Neural cell (in vitro differentiated cells): ENCODE results near the gene STAT2. TPM values are rescaled to one million over a fixed set of nuclear protein-coding genes. Genes with fewer than 3 reads are reported as not detected.

Experiments
- H2AFZ ChIP-seq: fragments of 200-600, 300-800 bp; sonication (generic), shearing (Covaris generic); 2 replicates; pipeline ENCODE4 v1.6.0; 2014; ENCODE audit warnings: low read depth, mild to moderate bottlenecking, antibody characterized with exemption, low read length, moderate library complexity
- H3F3A ChIP-seq: fragments of 200-600 bp; shearing (Covaris generic); 2 replicates; pipeline ENCODE4 v1.6.1; 2016; ENCODE audit warnings: mild to moderate bottlenecking, moderate library complexity, mixed read lengths, antibody characterized with exemption, low read length; ENCODE audit not compliant: insufficient read depth, poor library complexity, severe bottlenecking
- H3K27ac ChIP-seq: fragments of 200-600, 300-800 bp; sonication (generic), shearing (Covaris generic); 2 replicates; pipeline ENCODE4 v1.5.1; 2014; ENCODE audit warnings: mild to moderate bottlenecking, low read length, moderate library complexity
- H3K27me3 ChIP-seq: fragments of 300-800, 200-600 bp; sonication (generic), shearing (Covaris generic); 2 replicates; pipeline ENCODE4 v1.6.0; 2014; ENCODE audit warnings: mild to moderate bottlenecking, low read depth, low read length, moderate library complexity; ENCODE audit not compliant: insufficient read depth
- H3K36me3 ChIP-seq: fragments of 300-800, 200-600 bp; sonication (generic), shearing (Covaris generic); 2 replicates; pipeline ENCODE4 v1.5.1; 2014; ENCODE audit warnings: mild to moderate bottlenecking, antibody characterized with exemption, low read length, moderate library complexity; ENCODE audit not compliant: insufficient read depth
- H3K4me2 ChIP-seq: fragments of 300-800, 200-600 bp; sonication (generic), shearing (Covaris generic); 2 replicates; pipeline ENCODE4 v1.6.0; 2014; ENCODE audit warnings: mild to moderate bottlenecking, low read length
- H3K4me3 ChIP-seq: fragments of 300-800, 200-600 bp; sonication (generic), shearing (Covaris generic); 2 replicates; pipeline ENCODE4 v1.5.1; 2014; ENCODE audit warnings: mild to moderate bottlenecking, low read length, moderate library complexity
- H3K79me2 ChIP-seq: fragments of 200-600 bp; shearing (Covaris generic); replicated peaks from 2 replicates; pipeline ENCODE4 v1.6.0; 2014; ENCODE audit warnings: mild to moderate bottlenecking, low read length, moderate library complexity; ENCODE audit not compliant: insufficient read depth
- H3K9ac ChIP-seq: fragments of 300-800, 200-600 bp; sonication (generic), shearing (Covaris generic); 2 replicates; pipeline ENCODE4 v1.6.1; 2016; ENCODE audit warnings: mild to moderate bottlenecking, low read length, mixed read lengths
- H3K9me2 ChIP-seq: fragments of 200-600 bp; shearing (Covaris generic); 2 replicates; pipeline ENCODE4 v1.6.1; 2016; ENCODE audit warnings: mild to moderate bottlenecking, low read length, mixed read lengths; ENCODE audit not compliant: insufficient read depth
- H3K9me3 ChIP-seq: fragments of 200-600, 300-800 bp; sonication (generic), shearing (Covaris generic); 2 replicates; pipeline ENCODE4 v1.6.1; 2016; ENCODE audit warnings: mild to moderate bottlenecking, mixed run types, low read length, moderate library complexity, mixed read lengths
- H4K20me1 ChIP-seq: fragments of 200-600 bp; shearing (Covaris generic); 2 replicates; pipeline ENCODE4 v1.6.1; 2016; ENCODE audit warnings: mild to moderate bottlenecking, mixed run types; ENCODE audit not compliant: insufficient read depth
- CTCF ChIP-seq: fragments of 450-650 bp; IDR thresholded peaks from 2 replicates; pipeline ENCODE4 v1.5.1; 2014; ENCODE audit warnings: antibody characterized with exemption, mild to moderate bottlenecking, moderate library complexity; ENCODE audit not compliant: poor library complexity, severe bottlenecking
- EP300 ChIP-seq: fragments of 450-650 bp; conservative IDR thresholded peaks from 2 replicates; pipeline ENCODE4 v1.6.1; 2014; ENCODE audit warnings: antibody characterized with exemption, mild to moderate bottlenecking, moderate library complexity; ENCODE audit not compliant: poor library complexity, severe bottlenecking
- EZH2 ChIP-seq: fragments of 200-600, 300-800 bp; shearing (Covaris generic), sonication (generic); IDR thresholded peaks from 2 replicates; pipeline ENCODE4 v1.6.1; 2014; ENCODE audit warnings: antibody characterized with exemption, low read length, borderline replicate concordance, mild to moderate bottlenecking; ENCODE audit not compliant: insufficient read depth, poor library complexity, severe bottlenecking
- MXI1 ChIP-seq: fragments of 450-650 bp; conservative IDR thresholded peaks from 2 replicates; pipeline ENCODE4 v1.6.1; 2014; ENCODE audit warnings: antibody characterized with exemption, mild to moderate bottlenecking; ENCODE audit not compliant: poor library complexity, severe bottlenecking
- POLR2AphosphoS5 ChIP-seq: IDR thresholded peaks from 2 replicates; pipeline ENCODE4 v1.6.1; 2012
- RAD21 ChIP-seq: fragments of 450-650 bp; conservative IDR thresholded peaks from 2 replicates; pipeline ENCODE4 v1.6.1; 2014; ENCODE audit warnings: antibody characterized with exemption, mild to moderate bottlenecking, moderate library complexity
- REST ChIP-seq: IDR thresholded peaks from 2 replicates; pipeline ENCODE4 v1.6.1; 2012; ENCODE audit warnings: borderline replicate concordance
- SMC3 ChIP-seq: fragments of 450-650 bp; conservative IDR thresholded peaks from 2 replicates; pipeline ENCODE4 v1.6.1; 2014; ENCODE audit warnings: antibody characterized with exemption, mild to moderate bottlenecking, moderate library complexity; ENCODE audit not compliant: poor library complexity
- TAF1 ChIP-seq: IDR thresholded peaks from 2 replicates; pipeline ENCODE4 v1.6.1; 2012; ENCODE audit warnings: low read depth
- polyA plus RNA-seq: library from polyadenylated mRNA; depleted of rRNA; stranded (reverse); fragments of >200 nt; gene quantifications from 2 replicates; pipeline ENCODE4 v1.2.3, GENCODE V29; 2014

Gene STAT2
- polyA plus RNA-seq, 1 donor from 2014 or later: 88.2 TPM

GRCh38 chr12:56326533-56326932 is 33.4 kb downstream of the STAT2 start:
- Histone ChIP-seq H3K9ac (no peak overlapping the region), H3K9me3 (no peaks in the 10 kb centered on the region), H3K27me3 (no peaks in the 10 kb centered on the region), H3K79me2 (no peaks in the 10 kb centered on the region), H4K20me1 (no peaks in the 10 kb centered on the region), H3K27ac (no peak overlapping the region), H2AFZ (no peak overlapping the region), H3K9me2 (no peaks in the 10 kb centered on the region), H3K4me2 (no peak overlapping the region), H3F3A (no peaks in the 10 kb centered on the region), H3K36me3 (no peaks in the 10 kb centered on the region), H3K4me3 (no peak overlapping the region)
- TF ChIP-seq CTCF (no peak), MXI1 (no peak), SMC3 (no peak), TAF1 (no peak), EZH2 (no peak), REST (no peak), EP300 (no peak), POLR2AphosphoS5 (no peak)

- no peaks in the 10 kb centered on the region for H3K36me3 ChIP-seq
Measured at GRCh38 chr12:56326126-56326525, 33.8 kb downstream of the STAT2 start.

More at GRCh38 chr12:56326126-56326525, 33.8 kb downstream of the STAT2 start:
- no peak overlapping the region for H2AFZ ChIP-seq
- no peak overlapping the region for H3K4me3 ChIP-seq
- TF ChIP-seq MXI1 (no peak), POLR2AphosphoS5 (no peak), RAD21 (no peak), CTCF (no peak), REST (no peak), EZH2 (no peak), SMC3 (no peak), TAF1 (no peak)
- no peaks in the 10 kb centered on the region for H3K9me2 ChIP-seq
- H3K9ac ChIP-seq: no peak overlapping the region
- no peak overlapping the region for H3K27ac ChIP-seq
- H3K4me2 ChIP-seq: no peak overlapping the region
- no peaks in the 10 kb centered on the region for H4K20me1 ChIP-seq
- H3K27me3 ChIP-seq: no peaks in the 10 kb centered on the region
- no peaks in the 10 kb centered on the region for H3K9me3 ChIP-seq
- H3F3A ChIP-seq: no peaks in the 10 kb centered on the region
- no peaks in the 10 kb centered on the region for H3K79me2 ChIP-seq
